WI38 (cell line): Measurements from ENCODE around the gene NCAPD3.

Source experiments
- H3K4me3 ChIP-seq: 2 replicates; pipeline ENCODE4 v1.5.1; 2011; ENCODE audit warnings: low read depth, mild to moderate bottlenecking, control low read depth, low read length
- CTCF ChIP-seq: IDR thresholded peaks from 2 replicates; pipeline ENCODE4 v1.5.1; 2012; ENCODE audit warnings: low read depth, mild to moderate bottlenecking, control low read depth, low read length

Gene NCAPD3

GRCh38 chr11:134151083-134151747 is 72.6 kb downstream of the NCAPD3 start:
- no peak overlapping the region for H3K4me3 ChIP-seq
- no peak for TF ChIP-seq CTCF

GRCh38 chr11:134150195-134150903 is 73.4 kb downstream of the NCAPD3 start:
- no peak for TF ChIP-seq CTCF
- H3K4me3 ChIP-seq, result no peak overlapping the region

- no peak for TF ChIP-seq CTCF
Observed at GRCh38 chr11:134149371-134149770, 74.4 kb downstream of the NCAPD3 start.

GRCh38 chr11:134146598-134146997 is 77.2 kb downstream of the NCAPD3 start:
- no peak for TF ChIP-seq CTCF
- H3K4me3 ChIP-seq, result no peak overlapping the region

More at GRCh38 chr11:134149371-134149770, 74.4 kb downstream of the NCAPD3 start:
- no peak overlapping the region for H3K4me3 ChIP-seq

- no peak overlapping the region for H3K4me3 ChIP-seq
- TF ChIP-seq CTCF, result no peak
Observed at GRCh38 chr11:134145715-134146114, 78.1 kb downstream of the NCAPD3 start.

GRCh38 chr11:134144744-134145143 is 79.0 kb downstream of the NCAPD3 start:
- no peak for TF ChIP-seq CTCF

GRCh38 chr11:134143801-134144200 is 80.0 kb downstream of the NCAPD3 start:
- TF ChIP-seq CTCF, result no peak
- H3K4me3 ChIP-seq, result no peak overlapping the region

More at GRCh38 chr11:134144744-134145143, 79.0 kb downstream of the NCAPD3 start:
- no peak overlapping the region for H3K4me3 ChIP-seq
